ENCODE data around the gene CFAP90.

CFAP90 gene

GRCh38 chr5:7825630-7826029 lies 25.3 kb downstream of the CFAP90 start:
- no peak for DNase-seq

- no peak for DNase-seq
These were observed 25.9 kb downstream of the CFAP90 start for GRCh38 chr5:7824995-7825394.

- no peak for DNase-seq
These were observed 27.3 kb downstream of the CFAP90 start for GRCh38 chr5:7823594-7823993.

- no peak for DNase-seq
These were observed 28.5 kb downstream of the CFAP90 start for GRCh38 chr5:7822449-7822848.

- DNase-seq: no peak
These were observed 34.4 kb downstream of the CFAP90 start for GRCh38 chr5:7816535-7816901.

GRCh38 chr5:7815892-7816534 lies 34.9 kb downstream of the CFAP90 start:
- DNase-seq: peak in 56 of 58 donors; percentile 10 to 85 (median 60)

- no peak for DNase-seq
These were observed 36.1 kb downstream of the CFAP90 start for GRCh38 chr5:7814816-7815215.

GRCh38 chr5:7813576-7813975 lies 37.4 kb downstream of the CFAP90 start:
- DNase-seq: no peak

- no peak for DNase-seq
These were observed 37.9 kb downstream of the CFAP90 start for GRCh38 chr5:7813007-7813406.

GRCh38 chr5:7811715-7812114 lies 39.2 kb downstream of the CFAP90 start:
- DNase-seq: no peak

- DNase-seq: no peak
These were observed 41.9 kb downstream of the CFAP90 start for GRCh38 chr5:7808998-7809397.

- DNase-seq: no peak
These were observed 45.6 kb downstream of the CFAP90 start for GRCh38 chr5:7805379-7805778.

- no peak for DNase-seq
These were observed 47.0 kb downstream of the CFAP90 start for GRCh38 chr5:7803937-7804336.

GRCh38 chr5:7802855-7803254 lies 48.1 kb downstream of the CFAP90 start:
- no peak for DNase-seq

GRCh38 chr5:7801891-7802614 lies 48.9 kb downstream of the CFAP90 start:
- DNase-seq: peak in 36 of 58 donors; percentile 5 to 70 (median 32)

GRCh38 chr5:7795306-7795705 lies 55.6 kb downstream of the CFAP90 start:
- DNase-seq: peak in 45 of 58 donors; percentile 10 to 90 (median 56)

- DNase-seq: no peak
These were observed 56.1 kb downstream of the CFAP90 start for GRCh38 chr5:7794823-7795222.

GRCh38 chr5:7794311-7794710 lies 56.6 kb downstream of the CFAP90 start:
- DNase-seq: peak in 41 of 58 donors; percentile 10 to 83 (median 48)

- peak in 6 of 58 donors; percentile 14 to 72 (median 46) for DNase-seq
These were observed 57.0 kb downstream of the CFAP90 start for GRCh38 chr5:7793895-7794294.

GRCh38 chr5:7789567-7789966 lies 61.4 kb downstream of the CFAP90 start:
- no peak for DNase-seq

- DNase-seq: no peak
These were observed 63.2 kb downstream of the CFAP90 start for GRCh38 chr5:7787770-7788169.

GRCh38 chr5:7784683-7785380 lies 66.1 kb downstream of the CFAP90 start:
- DNase-seq: no peak
